Measurements from ENCODE around the gene MFSD6L. TPM values are rescaled to one million over a fixed set of nuclear protein-coding genes. Genes with fewer than 3 reads are reported as not detected.

MFSD6L gene
- total and polyA plus RNA-seq, 3 donors from 2014 or later: 14.2 to 56.5 (median 16.1) TPM

DNA sequence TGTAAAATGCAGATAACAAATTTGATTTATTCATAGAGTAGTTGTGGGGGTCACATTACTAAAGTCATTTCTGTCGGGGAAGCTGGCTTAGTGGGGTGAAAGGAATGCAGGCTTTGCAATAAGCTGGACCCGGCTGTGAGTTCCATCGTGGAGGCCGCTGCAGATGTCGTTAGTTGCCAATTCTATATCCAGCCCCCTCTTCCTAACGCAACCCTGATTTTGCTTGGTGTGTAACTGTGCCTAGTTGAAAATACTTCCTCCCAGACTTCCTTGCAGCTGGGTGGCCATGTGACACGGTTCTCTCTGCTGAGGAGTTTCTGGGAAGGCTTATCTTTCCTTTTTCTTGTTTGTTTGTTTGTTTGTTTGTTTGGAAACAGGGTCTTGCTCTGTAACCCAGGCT lies 4.5 kb downstream of the MFSD6L start:
- H3K36me3 ChIP-seq (ENCODE audit: low read depth, missing control alignments): no peaks in the 10 kb centered on the region
- no peak overlapping the region for H3K27ac ChIP-seq
- intact Hi-C loops (cut with DNase I; ENCODE audit: low total_unique reads): no loop called here
- no peaks in the 10 kb centered on the region for H3K4me1 ChIP-seq
- 29 to 46% methylated on average over 7 of the region's 7 CpGs for WGBS, 2 donors
- H3K4me3 ChIP-seq: no peak overlapping the region
- no peaks in the 10 kb centered on the region for H3K27me3 ChIP-seq
- H3K9me3 ChIP-seq: no peaks in the 10 kb centered on the region
- no peak for DNase-seq
- no peak for TF ChIP-seq POLR2A (IDR thresholded peaks at IDR 0.05)
- no peak for TF ChIP-seq CTCF (IDR thresholded peaks at IDR 0.05)

DNA sequence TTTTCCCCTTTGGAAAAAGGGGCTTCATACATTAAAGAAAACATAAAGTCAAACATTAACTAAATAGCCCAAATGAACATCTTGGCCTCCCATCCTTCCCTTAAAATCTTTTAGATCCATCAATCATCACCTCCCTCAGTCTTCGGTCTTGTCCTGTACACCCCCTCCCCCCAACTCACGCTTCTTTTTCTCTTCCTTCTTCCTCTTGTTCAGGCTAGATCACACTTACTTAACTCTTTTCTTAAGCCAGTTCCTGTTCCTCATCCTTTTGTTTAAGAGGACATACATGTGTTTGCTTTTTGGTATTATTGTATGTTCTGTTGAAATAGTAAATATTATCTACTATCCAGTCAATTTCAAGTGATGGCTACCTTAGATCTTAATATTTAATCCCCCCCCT lies 5.5 kb downstream of the MFSD6L start:
- TF ChIP-seq CTCF (IDR thresholded peaks at IDR 0.05): no peak
- TF ChIP-seq POLR2A (IDR thresholded peaks at IDR 0.05): no peak
- WGBS, 2 donors: 57 to 67% methylated on average over 2 of the region's 2 CpGs
- no peak for DNase-seq

DNA sequence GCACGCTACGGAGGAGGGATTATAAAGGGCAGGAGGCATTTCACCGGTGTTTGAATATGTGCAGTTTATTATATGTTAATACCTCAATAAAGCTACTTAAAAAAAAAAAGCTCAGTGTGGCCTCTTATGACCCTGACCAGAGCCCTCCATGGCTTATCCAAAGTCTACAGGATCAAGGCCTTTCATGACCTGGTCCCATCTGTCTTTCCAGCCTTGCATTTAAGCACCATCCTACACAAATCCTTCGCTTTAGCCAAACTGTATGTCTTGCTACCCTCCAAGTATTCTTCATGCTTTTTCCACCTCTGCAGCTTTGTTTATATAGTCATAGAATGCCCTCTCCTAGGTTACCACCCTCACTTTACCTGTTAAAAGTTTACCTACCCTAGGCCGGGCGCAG lies 6.5 kb downstream of the MFSD6L start:
- no peak overlapping the region for H3K27ac ChIP-seq
- H3K27me3 ChIP-seq: no peaks in the 10 kb centered on the region
- no peak for TF ChIP-seq CTCF (IDR thresholded peaks at IDR 0.05)
- TF ChIP-seq POLR2A (IDR thresholded peaks at IDR 0.05): no peak
- H3K4me3 ChIP-seq: no peak overlapping the region
- H3K9me3 ChIP-seq: no peaks in the 10 kb centered on the region
- no peaks in the 10 kb centered on the region for H3K36me3 ChIP-seq (ENCODE audit: low read depth, missing control alignments)
- no peak for DNase-seq
- H3K4me1 ChIP-seq: no peaks in the 10 kb centered on the region
- 64 to 75% methylated on average over 6 of the region's 6 CpGs for WGBS, 2 donors
- intact Hi-C loops (cut with DNase I; ENCODE audit: low total_unique reads): no loop called here

More for the DNA sequence above, 5.5 kb downstream of the MFSD6L start:
- intact Hi-C loops (cut with DNase I; ENCODE audit: low total_unique reads): no loop called here
- no peaks in the 10 kb centered on the region for H3K4me1 ChIP-seq
- no peak overlapping the region for H3K4me3 ChIP-seq
- no peaks in the 10 kb centered on the region for H3K36me3 ChIP-seq (ENCODE audit: low read depth, missing control alignments)
- H3K9me3 ChIP-seq: no peaks in the 10 kb centered on the region
- H3K27ac ChIP-seq: no peak overlapping the region
- H3K27me3 ChIP-seq: no peaks in the 10 kb centered on the region

- DNase-seq: no peak
- Histone ChIP-seq H3K27me3 (no peaks in the 10 kb centered on the region), H3K27ac (no peak overlapping the region), H3K9me3 (no peaks in the 10 kb centered on the region), H3K4me1 (no peaks in the 10 kb centered on the region), H3K4me3 (no peak overlapping the region), H3K36me3 (ENCODE audit: low read depth, missing control alignments) (no peaks in the 10 kb centered on the region)
- intact Hi-C loops (cut with DNase I; ENCODE audit: low total_unique reads): no loop called here
- WGBS, 2 donors: 86 to 97% methylated on average over 2 of the region's 2 CpGs
- TF ChIP-seq POLR2A (IDR thresholded peaks at IDR 0.05): no peak
These were observed 7.3 kb downstream of the MFSD6L start for GRCh38 chr17:8791910-8792270.

- Histone ChIP-seq H3K36me3 (ENCODE audit: low read depth, missing control alignments) (no peaks in the 10 kb centered on the region), H3K27ac (no peak overlapping the region), H3K4me1 (no peaks in the 10 kb centered on the region), H3K4me3 (no peak overlapping the region), H3K9me3 (no peaks in the 10 kb centered on the region), H3K27me3 (no peaks in the 10 kb centered on the region)
- no peak for DNase-seq
- TF ChIP-seq POLR2A (IDR thresholded peaks at IDR 0.05): no peak
- TF ChIP-seq CTCF (IDR thresholded peaks at IDR 0.05): no peak
- WGBS, 2 donors: 69 to 85% methylated on average over 4 of the region's 4 CpGs
- intact Hi-C loops (cut with DNase I; ENCODE audit: low total_unique reads): no loop called here
These were observed 7.8 kb downstream of the MFSD6L start for GRCh38 chr17:8791248-8791909.
